Keratinocyte (primary cell): ENCODE results near the gene MON1A. TPM values are rescaled to one million over a fixed set of nuclear protein-coding genes. Genes with fewer than 3 reads are reported as not detected.

Experiments
- DNase-seq: peaks from one replicate; pipeline ENCODE4 v3.0.0-alpha.2; 2011; ENCODE audit warnings: low read depth, missing footprints, low spot score
- FAIRE-seq: peaks from 2 replicates; lab custom pipeline; 2011; peaks lifted over from hg19 to GRCh38; lab: Jason Lieb, UNC
- H2AFZ ChIP-seq: 2 replicates; pipeline ENCODE4 v1.6.0; 2012; ENCODE audit warnings: low read length, control low read depth, inconsistent platforms; ENCODE audit not compliant: control insufficient read depth
- H3K27ac ChIP-seq: 2 replicates; pipeline ENCODE4 v1.5.1; 2011; ENCODE audit warnings: low read length; ENCODE audit not compliant: control insufficient read depth, insufficient read depth
- H3K27me3 ChIP-seq: 3 replicates; pipeline ENCODE4 v1.6.0; 2011; ENCODE audit warnings: low read length; ENCODE audit not compliant: control insufficient read depth, insufficient read depth; ENCODE audit errors: extremely low read depth
- H3K36me3 ChIP-seq, 2 experiments: 2 replicates in 1 of 2; 3 replicates in 1 of 2; pipeline ENCODE4 v1.5.1; 2011; ENCODE audit warnings: low read length in 2 of 2, mild to moderate bottlenecking in 1 of 2; ENCODE audit not compliant: control insufficient read depth in 2 of 2, insufficient read depth in 2 of 2; ENCODE audit errors: extremely low read depth in 1 of 2
- H3K4me1 ChIP-seq: 3 replicates; pipeline ENCODE4 v1.5.1; 2011; ENCODE audit warnings: low read length; ENCODE audit not compliant: control insufficient read depth, insufficient read depth; ENCODE audit errors: extremely low read depth
- H3K4me2 ChIP-seq: 3 replicates; pipeline ENCODE4 v1.6.0; 2011; ENCODE audit warnings: low read depth, low read length; ENCODE audit not compliant: control insufficient read depth, insufficient read depth; ENCODE audit errors: extremely low read depth
- H3K4me3 ChIP-seq, 3 experiments: fragments of 200-600 bp in 1 of 3; sonication (generic) in 1 of 3; 2 replicates in 2 of 3; 3 replicates in 1 of 3; pipeline ENCODE4 v1.5.1; 2011 to 2016; ENCODE audit warnings: low read length in 3 of 3, mild to moderate bottlenecking in 3 of 3, control low read depth in 2 of 3, inconsistent platforms in 1 of 3, low read depth in 1 of 3, mixed read lengths in 1 of 3, mixed run types in 1 of 3, moderate library complexity in 1 of 3; ENCODE audit not compliant: control insufficient read depth in 2 of 3, insufficient read depth in 2 of 3; ENCODE audit errors: extremely low read depth in 1 of 3
- H3K79me2 ChIP-seq: 2 replicates; pipeline ENCODE4 v1.6.0; 2012; ENCODE audit warnings: low read length; ENCODE audit not compliant: control insufficient read depth, insufficient read depth
- H3K9ac ChIP-seq: 3 replicates; pipeline ENCODE4 v1.6.0; 2011; ENCODE audit warnings: low read length; ENCODE audit not compliant: control insufficient read depth, insufficient read depth; ENCODE audit errors: extremely low read depth
- H3K9me1 ChIP-seq: 3 replicates; pipeline ENCODE4 v1.6.0; 2011; ENCODE audit warnings: low read length; ENCODE audit not compliant: control insufficient read depth, insufficient read depth; ENCODE audit errors: extremely low read depth
- H3K9me3 ChIP-seq: 2 replicates; pipeline ENCODE4 v1.5.1; 2012; ENCODE audit warnings: low read depth, low read length; ENCODE audit not compliant: control insufficient read depth
- H4K20me1 ChIP-seq: 3 replicates; pipeline ENCODE4 v1.6.0; 2011; ENCODE audit warnings: low read length; ENCODE audit not compliant: control insufficient read depth, insufficient read depth; ENCODE audit errors: extremely low read depth
- CTCF ChIP-seq, 3 experiments: IDR thresholded peaks in 1 of 3; conservative IDR thresholded peaks in 1 of 3; optimal IDR thresholded peaks in 1 of 3; 2 replicates in 2 of 3; 3 replicates in 1 of 3; pipeline versions ENCODE3 to v1.5.1; 2011; ENCODE audit warnings: low read length in 3 of 3, mild to moderate bottlenecking in 3 of 3, moderate library complexity in 2 of 3, control low read depth in 1 of 3, inconsistent platforms in 1 of 3; ENCODE audit not compliant: insufficient read depth in 2 of 3; ENCODE audit errors: extremely low read depth in 1 of 3
- EZH2 ChIP-seq: IDR thresholded peaks from one replicate; pipeline ENCODE4 v1.6.1; 2012; ENCODE audit warnings: inconsistent platforms, mild to moderate bottlenecking, low read length, moderate library complexity
- dilution Hi-C: fragments of 300-500 bp; cut with MboI; formaldehyde crosslinking; loops from one replicate; pipeline ENCODE4 v1.7.0; 2020; ENCODE audit warnings: low sequenced_read_pairs; ENCODE audit not compliant: extremely low pct_ligation_motif_present
- polyA plus RNA-seq, 5 experiments: library from polyadenylated mRNA; depleted of rRNA in 3 of 5; stranded (reverse) in 3 of 5; stranded (forward) in 1 of 5; unstranded in 1 of 5; fragments of >200 nt; gene quantifications; 1 replicate in 1 of 5; 2 replicates in 3 of 5; 3 replicates in 1 of 5; pipeline versions ENCODE4 v1.2.1 to v1.2.3, GENCODE V29; 2011 to 2012; ENCODE audit warnings: missing spikeins in 2 of 5, low read depth in 1 of 5, low replicate concordance in 1 of 5

Gene MON1A
- polyA plus RNA-seq, 1 donor (not counting 4 experiments of a cell fraction or from before 2014, with no cell fraction given), result 10.7 TPM

DNA sequence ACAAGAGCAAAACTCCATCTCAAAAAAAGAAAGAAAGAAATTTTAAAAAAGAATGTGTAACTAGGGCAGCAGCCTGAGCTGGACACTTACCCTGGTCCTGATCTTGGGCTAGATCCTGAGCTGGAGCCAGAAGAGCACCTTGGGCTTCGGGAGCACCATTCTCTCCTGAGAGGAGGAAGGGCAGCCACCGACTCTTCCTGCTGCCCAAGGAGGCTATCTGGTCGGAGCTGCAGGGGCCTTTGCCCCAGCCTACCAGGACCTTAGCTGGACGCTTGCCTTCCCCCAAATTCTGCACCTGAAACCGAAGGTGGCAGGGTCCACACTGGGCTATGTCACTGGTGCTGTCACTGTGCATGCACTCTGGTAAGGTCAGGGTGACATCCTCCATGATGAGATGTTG lies 53.0 kb downstream of the MON1A start:
- Histone ChIP-seq H3K4me3 (no peak overlapping the region), H3K9ac (no peak overlapping the region), H2AFZ (no peak overlapping the region), H3K4me1 (no peaks in the 10 kb centered on the region), H3K9me1 (peaks cover 3% of the 10 kb centered on the region), H3K36me3 (no peaks in the 10 kb centered on the region), H3K27ac (no peak overlapping the region), H3K9me3 (no peaks in the 10 kb centered on the region), H3K27me3 (peaks cover 22% of the 10 kb centered on the region), H3K79me2 (no peaks in the 10 kb centered on the region), H4K20me1 (peaks cover 5% of the 10 kb centered on the region), H3K4me2 (no peak overlapping the region)
- TF ChIP-seq CTCF (optimal IDR thresholded peaks at IDR 0.05 in 1 of 3, IDR thresholded peaks at IDR 0.05 in 1 of 3, conservative IDR thresholded peaks at IDR 0.05 in 1 of 3; ENCODE audit: extremely low read depth in 1 of 3, insufficient read depth in 2 of 3, low read length in 3 of 3) (no peak), EZH2 (no peak)
- no peak for DNase-seq
- dilution Hi-C loops, result no loop called here
- FAIRE-seq, result no peak

GRCh38 chr3:49873623-49874022 lies 56.0 kb downstream of the MON1A start:
- Histone ChIP-seq H3K27ac (no peak overlapping the region), H3K4me2 (no peak overlapping the region), H3K36me3 (no peaks in the 10 kb centered on the region), H3K9me1 (no peaks in the 10 kb centered on the region), H3K27me3 (peaks cover 52% of the 10 kb centered on the region), H3K4me3 (no peak overlapping the region), H3K4me1 (no peaks in the 10 kb centered on the region), H3K9ac (no peak overlapping the region), H4K20me1 (peaks cover 4% of the 10 kb centered on the region), H2AFZ (no peak overlapping the region), H3K79me2 (no peaks in the 10 kb centered on the region), H3K9me3 (no peaks in the 10 kb centered on the region)
- dilution Hi-C loops, result loop anchor here (25.0 kb wide), 2 partner anchors 89 to 136 kb away; no protein-coding TSS in a partner anchor
- no peak for TF ChIP-seq CTCF (optimal IDR thresholded peaks at IDR 0.05 in 1 of 3, IDR thresholded peaks at IDR 0.05 in 1 of 3, conservative IDR thresholded peaks at IDR 0.05 in 1 of 3; ENCODE audit: extremely low read depth in 1 of 3, insufficient read depth in 2 of 3, low read length in 3 of 3)
- no peak for TF ChIP-seq EZH2
- DNase-seq (no peak), FAIRE-seq (no peak)
